Large intestine (tissue), 3 donors: ENCODE results near the gene FBLN5. TPM values are rescaled to one million over a fixed set of nuclear protein-coding genes. Genes with fewer than 3 reads are reported as not detected.

Experiments
- DNase-seq, 2 donors: peaks; one replicate each; pipeline versions ENCODE4 v3.0.0 to v3.0.0-alpha.2; 2013
- H3K27ac ChIP-seq: one replicate; pipeline ENCODE4 v1.5.1; 2013; ENCODE audit warnings: low read length
- H3K27me3 ChIP-seq: 2 replicates; pipeline ENCODE4 v1.6.1; 2013; ENCODE audit warnings: low read length; ENCODE audit not compliant: control insufficient read depth, insufficient read depth
- H3K36me3 ChIP-seq: 2 replicates; pipeline ENCODE4 v1.6.1; 2013; ENCODE audit warnings: low read length; ENCODE audit not compliant: control insufficient read depth, insufficient read depth
- H3K4me1 ChIP-seq: one replicate; pipeline ENCODE4 v1.6.1; 2013; ENCODE audit warnings: low read length; ENCODE audit not compliant: control insufficient read depth, insufficient read depth
- H3K4me3 ChIP-seq: one replicate; pipeline ENCODE4 v1.5.1; 2013; ENCODE audit warnings: low read length
- H3K9me3 ChIP-seq: one replicate; pipeline ENCODE4 v1.6.1; 2013; ENCODE audit warnings: mild to moderate bottlenecking, low read depth, low read length, moderate library complexity; ENCODE audit not compliant: control insufficient read depth
- WGBS: methylation state at CpG from one replicate; pipeline ENCODE4 v1.1.5; 2013; ENCODE audit warnings: low lambda C conversion rate; ENCODE audit not compliant: insufficient coverage; 5-methylcytosine and 5-hydroxymethylcytosine counted together
- polyA plus RNA-seq: library from polyadenylated mRNA; unstranded; fragments of 120-200 nt; gene quantifications from one replicate; pipeline ENCODE4 v1.2.1, GENCODE V29; 2013

The FBLN5 gene
- polyA plus RNA-seq, 1 donor: 63.2 TPM

DNA sequence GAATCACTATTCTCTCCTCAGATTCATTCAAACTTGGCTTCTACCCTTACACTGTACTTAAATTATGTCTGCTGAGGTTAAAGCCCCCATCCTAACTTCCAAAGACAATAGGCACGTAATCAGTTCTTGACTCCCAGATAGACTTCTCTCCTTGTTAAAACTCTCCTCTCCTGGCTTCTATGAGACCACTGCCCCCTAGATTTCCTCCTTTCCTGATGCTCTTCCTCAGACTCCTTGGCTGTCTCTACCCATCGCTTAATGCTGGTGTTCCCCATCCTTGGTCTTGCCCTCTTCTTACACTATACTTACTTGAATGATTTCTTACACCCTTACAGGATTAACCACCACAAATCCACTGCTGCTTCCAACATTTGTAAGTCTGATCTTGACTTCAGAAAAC, 112.9 kb downstream of the FBLN5 start:
- H3K4me1 ChIP-seq: peaks cover 8% of the 10 kb centered on the region
- no peak overlapping the region for H3K27ac ChIP-seq
- 60% methylated on average over 1 of the region's 2 CpGs for WGBS
- H3K27me3 ChIP-seq: peaks cover 11% of the 10 kb centered on the region
- H3K4me3 ChIP-seq: no peak overlapping the region
- H3K9me3 ChIP-seq: no peaks in the 10 kb centered on the region
- DNase-seq: peak in 1 of 2 donors; percentile 17
- no peaks in the 10 kb centered on the region for H3K36me3 ChIP-seq

DNA sequence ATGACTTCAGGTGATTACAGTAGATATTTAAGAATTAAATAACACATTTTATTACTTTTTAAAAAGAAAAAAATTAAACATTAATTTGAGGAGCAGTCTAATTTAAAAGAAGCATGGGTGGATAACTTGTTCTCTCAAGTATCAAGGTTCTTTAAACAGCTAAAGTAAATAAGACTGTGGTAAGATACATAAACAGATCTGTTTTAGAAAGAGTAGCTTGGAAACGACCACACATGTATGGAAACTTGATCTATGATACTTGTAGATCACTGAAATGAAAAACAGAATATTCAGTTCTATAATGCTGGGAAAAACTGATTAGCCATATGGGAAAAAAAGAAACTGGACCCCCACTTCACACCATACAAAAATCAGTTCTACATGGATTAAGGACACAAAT, 116.2 kb downstream of the FBLN5 start:
- Histone ChIP-seq H3K27ac (no peak overlapping the region), H3K4me1 (no peaks in the 10 kb centered on the region), H3K4me3 (no peak overlapping the region), H3K36me3 (no peaks in the 10 kb centered on the region), H3K27me3 (peaks cover 7% of the 10 kb centered on the region), H3K9me3 (peaks cover 5% of the 10 kb centered on the region)
- DNase-seq: no peak
- 0% methylated on average over 1 of the region's 1 CpG for WGBS

DNA sequence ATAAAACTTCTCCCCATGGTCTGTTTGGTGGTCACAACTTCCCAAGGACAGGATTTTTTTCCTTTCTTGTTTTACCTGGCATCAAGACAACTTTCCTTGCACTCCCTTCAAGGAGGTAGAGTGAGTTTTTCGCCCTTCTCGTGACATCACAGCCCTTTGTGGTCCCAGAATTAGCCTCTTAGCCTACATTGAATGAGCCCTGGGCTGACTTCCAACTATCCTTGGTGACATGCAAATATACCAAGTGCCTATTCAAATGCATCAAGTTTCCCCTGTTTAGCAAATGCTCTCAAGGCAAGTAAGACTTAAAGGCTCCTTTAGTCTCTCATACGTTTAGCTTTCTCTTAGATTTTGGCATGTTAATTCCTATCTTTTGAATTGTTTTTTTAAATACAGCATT, 116.7 kb downstream of the FBLN5 start:
- peaks cover 4% of the 10 kb centered on the region for H3K27me3 ChIP-seq
- H3K27ac ChIP-seq: no peak overlapping the region
- H3K36me3 ChIP-seq: no peaks in the 10 kb centered on the region
- H3K9me3 ChIP-seq: peaks cover 5% of the 10 kb centered on the region
- H3K4me1 ChIP-seq: no peaks in the 10 kb centered on the region
- 36% methylated on average over 1 of the region's 3 CpGs for WGBS
- no peak for DNase-seq
- no peak overlapping the region for H3K4me3 ChIP-seq

DNA sequence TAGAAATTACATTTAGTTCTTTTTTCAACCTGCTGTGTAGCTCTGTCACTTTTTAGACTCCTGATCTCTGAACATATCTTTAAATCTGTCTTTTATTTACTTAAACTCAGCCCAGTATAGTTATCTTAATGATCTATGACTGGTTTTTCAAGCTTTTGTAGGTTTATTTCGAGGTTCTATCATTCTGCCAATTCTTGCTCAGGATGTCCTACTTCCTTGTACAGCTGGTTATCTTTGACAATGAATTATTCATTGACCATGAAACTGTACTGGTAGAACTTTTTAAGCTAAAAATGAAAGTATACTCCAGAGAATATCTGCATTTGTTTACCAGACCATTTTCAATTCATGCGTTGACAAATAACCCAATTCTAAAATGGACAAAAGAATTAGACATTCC, 118.0 kb downstream of the FBLN5 start:
- DNase-seq: no peak
- no CpG with 5 or more reads among the region's 2 CpGs for WGBS
- Histone ChIP-seq H3K4me1 (no peaks in the 10 kb centered on the region), H3K27me3 (peaks cover under 1% of the 10 kb centered on the region), H3K27ac (no peak overlapping the region), H3K36me3 (no peaks in the 10 kb centered on the region), H3K4me3 (no peak overlapping the region), H3K9me3 (peaks cover 5% of the 10 kb centered on the region)

DNA sequence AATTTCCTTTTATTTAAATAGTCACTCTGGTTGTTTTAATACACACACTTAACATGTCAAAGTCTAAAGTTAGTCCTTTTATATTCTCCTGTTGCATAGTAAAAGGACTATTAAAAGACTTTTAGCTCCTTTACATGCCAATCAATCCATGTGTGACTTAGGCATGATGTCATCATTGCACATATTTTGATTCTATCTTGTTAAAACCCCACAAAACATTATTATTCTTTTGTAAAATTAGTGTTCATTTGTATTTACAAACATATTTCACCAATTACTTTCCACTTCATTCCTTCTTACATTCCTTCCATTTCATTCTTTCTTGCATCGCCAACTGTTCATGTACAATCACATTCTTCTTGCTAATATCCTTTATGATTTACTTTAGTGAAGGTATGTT, 119.7 kb downstream of the FBLN5 start:
- Histone ChIP-seq H3K27ac (no peak overlapping the region), H3K27me3 (no peaks in the 10 kb centered on the region), H3K36me3 (no peaks in the 10 kb centered on the region), H3K9me3 (peaks cover 5% of the 10 kb centered on the region), H3K4me1 (no peaks in the 10 kb centered on the region), H3K4me3 (no peak overlapping the region)
- DNase-seq: no peak
- WGBS: 100% methylated on average over 1 of the region's 1 CpG

Other genes with a start within 250 kb of the FBLN5 start
- gene CATSPERB, start 215.6 kb downstream of the FBLN5 start, polyA plus RNA-seq: 0.81 TPM
- 24.6 TPM for gene TC2N, start 80.2 kb downstream of the FBLN5 start, polyA plus RNA-seq
- gene TRIP11, start 92.4 kb upstream of the FBLN5 start, polyA plus RNA-seq: 20.5 TPM
- gene ATXN3, start 158.9 kb upstream of the FBLN5 start, polyA plus RNA-seq: 19.4 TPM
- gene NDUFB1, start 174.0 kb upstream of the FBLN5 start, polyA plus RNA-seq: 246 TPM
- 32.0 TPM for gene CPSF2, start 174.3 kb upstream of the FBLN5 start, polyA plus RNA-seq